ENCODE results near the gene CPSF3.

Gene CPSF3

DNA sequence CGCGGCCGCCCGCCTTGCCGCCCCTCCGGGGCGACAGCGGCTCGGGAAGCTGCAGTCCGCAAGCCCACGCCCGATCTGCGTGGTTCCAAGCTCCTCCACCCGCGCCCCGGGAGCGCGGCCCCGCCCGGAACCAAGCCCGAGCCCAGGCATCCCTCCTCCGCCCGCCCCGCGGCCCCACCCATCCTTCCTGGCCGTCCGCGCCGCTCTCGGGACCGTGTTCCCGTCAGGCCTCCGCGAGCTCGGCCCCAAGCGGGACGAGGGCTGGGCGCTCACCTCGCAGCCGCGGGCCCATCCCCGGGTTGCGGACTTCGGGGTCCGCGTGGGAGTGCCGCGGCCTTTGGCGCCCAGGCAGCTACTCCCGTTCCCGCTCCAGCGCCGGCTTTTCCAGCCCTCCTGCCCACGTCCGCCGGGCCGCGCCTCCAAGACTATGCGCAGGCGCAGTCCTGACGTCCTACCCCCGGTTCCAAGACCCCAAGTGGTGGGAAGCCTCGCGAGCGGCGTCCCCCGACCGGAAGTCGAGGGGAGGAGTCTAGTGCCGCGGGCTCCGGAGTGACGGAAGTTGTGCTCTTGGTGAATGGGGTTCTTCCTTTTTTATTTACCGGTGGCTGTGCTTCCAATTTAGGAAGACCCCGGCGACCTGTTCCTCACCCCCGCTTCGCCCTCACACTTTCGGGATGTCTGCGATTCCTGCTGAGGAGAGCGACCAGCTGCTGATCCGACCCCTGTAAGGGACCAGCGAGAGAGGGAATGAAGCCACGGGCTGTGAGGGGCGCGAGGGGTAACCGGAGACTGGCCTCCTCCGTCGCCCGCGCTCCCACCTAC, at the start of gene CPSF3, which contains the start of gene ITGB1BP1:
TSS of gene CPSF3 (plus strand) at position 555 of the 822 bp plus-strand sequence. CDS start at position 675, 120 bp downstream.
TSS of gene ITGB1BP1 (minus strand) at position 429 of the 822 bp plus-strand sequence. CDS start 4,831 bp downstream, outside the sequence.
- DNase-seq, result peak; percentile 98 to 99

DNA sequence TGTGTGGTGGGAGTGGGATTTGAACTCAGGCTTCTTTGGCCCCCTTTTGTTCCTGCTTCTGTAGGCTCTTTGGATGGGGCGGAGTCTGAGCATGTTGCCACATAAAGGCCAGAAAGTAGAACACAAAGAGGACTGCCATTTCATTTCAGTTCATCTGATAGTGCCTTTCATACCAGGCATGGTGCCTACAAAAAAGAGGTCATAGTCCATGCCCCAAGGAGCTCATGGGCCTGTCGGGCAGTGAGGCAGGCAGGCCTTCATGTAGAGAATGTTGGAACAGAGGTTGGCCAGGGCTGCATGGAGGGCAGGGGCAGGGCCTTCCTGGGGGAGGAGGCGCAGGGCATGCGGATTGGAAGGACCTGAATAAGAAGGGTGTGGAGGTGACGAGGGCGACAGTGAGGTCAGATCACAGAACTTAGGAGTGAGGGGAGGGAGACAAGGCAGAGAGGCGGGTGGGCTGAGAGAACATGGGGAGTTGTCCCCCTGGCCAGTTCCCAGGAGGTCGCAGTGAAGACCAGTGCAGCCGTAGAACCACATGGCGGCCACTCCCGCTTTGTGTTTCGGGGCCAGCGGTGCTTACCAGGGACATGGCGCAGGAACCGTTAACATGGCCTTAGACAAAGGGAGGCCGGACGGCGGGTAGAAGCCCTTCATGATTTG, 49.3 kb upstream of the CPSF3 start:
- DNase-seq, result no peak

DNA sequence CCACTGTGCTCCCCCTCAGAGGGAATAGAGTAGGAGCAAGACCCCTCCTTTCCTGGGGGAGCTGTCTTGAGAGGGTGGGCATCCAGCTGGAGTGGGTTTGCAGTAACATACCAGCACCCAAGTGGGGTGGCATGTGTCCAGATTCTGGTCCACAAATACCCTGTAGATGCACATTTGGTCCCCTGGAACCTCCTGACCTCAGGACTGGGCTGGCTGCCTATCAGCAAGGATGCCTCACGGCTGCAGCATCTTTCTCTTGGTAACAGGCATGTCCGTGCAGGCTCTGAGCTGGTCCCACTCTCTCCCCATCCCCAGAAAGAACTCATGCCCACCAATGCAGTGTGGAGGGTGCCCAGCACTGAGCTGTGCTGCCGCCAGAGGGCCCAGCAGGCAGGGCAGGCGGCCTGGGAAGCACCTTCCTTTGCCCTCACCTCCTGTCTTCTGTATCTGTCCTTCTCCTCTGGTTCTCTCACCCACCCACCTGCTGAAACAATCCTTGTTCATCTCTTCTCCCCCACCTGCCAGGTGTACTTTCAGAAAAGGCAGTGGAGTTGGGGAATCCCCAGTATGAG, 47.5 kb upstream of the CPSF3 start:
- DNase-seq, result no peak

DNA sequence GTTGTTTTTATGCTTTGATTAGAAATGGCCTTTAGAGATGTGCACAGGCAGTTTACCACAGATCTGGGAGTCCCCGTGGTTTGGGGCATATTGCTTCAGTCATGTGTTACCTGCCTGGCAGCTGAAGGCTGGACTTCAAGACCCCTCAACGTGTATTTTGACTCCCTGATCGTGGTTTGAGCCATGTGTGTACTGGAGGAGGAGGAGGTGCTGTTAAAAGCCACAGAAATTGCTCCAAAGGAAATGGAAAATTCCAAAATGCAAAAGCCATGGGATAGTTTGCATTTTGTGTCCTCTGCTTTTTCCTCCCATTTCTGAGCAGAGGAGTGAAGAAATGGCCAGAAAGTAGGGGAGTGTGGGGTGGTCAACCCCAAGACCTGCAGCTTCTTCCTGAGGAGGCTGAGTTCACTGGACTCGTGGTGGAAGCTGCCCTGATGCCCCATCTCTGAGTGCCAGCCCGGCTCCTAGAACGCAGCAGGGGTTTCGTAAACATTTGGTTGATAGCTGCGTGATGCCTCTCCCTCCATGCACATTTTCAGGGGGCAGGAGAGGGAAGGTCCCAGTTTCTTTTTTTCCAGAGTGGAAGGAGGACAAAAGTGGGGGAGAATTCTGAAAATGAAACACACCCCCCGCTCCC, 45.9 kb upstream of the CPSF3 start:
- no peak for DNase-seq

DNA sequence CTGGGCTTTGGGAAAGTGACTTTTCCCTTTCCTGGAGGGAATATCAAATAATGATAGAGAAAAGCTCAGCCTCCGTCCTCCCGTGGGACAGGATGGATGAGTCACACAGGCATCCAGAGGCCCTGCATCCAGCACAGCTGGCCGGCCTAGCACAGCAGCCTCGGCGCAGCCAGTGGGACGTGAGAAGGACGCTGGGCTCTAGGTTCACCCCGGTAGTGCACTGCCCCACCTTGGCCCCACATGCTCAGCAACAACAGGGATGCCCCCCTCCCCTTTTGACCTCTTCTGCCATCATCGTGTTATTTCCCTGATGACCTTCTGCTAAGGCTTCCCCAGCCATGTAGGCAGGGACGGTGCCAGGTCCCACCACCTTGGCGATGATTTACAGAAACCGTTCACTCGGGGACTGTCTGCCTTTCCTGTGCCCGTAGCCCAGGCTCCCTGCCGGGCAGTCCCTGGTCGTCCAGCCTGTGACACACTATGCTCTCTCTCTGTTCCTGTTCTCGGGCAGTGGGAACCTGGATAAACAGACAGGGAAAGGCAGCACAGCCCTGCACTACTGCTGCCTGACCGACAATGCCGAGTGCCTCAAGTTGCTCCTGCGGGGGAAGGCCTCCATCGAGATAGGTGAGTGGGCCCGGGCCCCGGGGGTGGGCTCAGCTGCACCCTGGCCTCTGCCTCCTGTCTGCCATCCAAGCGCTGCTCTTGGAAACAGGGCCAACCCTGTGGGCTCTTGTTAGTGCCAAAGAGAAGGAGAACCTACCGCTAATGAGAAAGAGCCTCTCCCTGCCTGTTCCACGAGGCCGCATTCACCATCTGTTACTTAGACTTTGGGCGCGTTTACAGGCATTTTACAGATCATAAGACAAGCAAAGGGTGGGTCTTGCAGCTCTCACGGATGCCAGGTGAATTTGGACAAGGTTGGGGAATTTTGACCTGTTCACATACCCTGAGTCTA, 44.7 kb upstream of the CPSF3 start:
- no peak for DNase-seq

DNA sequence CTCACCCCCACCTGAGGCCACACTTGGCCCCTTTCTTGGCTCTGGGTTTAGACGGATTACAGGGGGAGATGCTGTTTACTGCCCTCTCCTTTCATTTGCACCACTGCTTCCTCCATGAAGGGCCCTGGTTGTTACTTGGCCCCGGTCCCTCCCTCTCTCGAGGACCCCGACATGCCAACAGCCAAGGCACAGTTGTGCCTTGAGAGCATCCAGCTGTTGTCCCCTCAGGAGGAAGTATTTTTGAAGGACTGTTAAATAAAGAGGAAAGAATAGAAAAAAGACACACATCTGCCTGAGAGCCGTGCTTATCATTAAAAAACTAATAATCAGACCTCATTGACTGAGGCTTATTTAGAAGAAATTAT, 44.1 kb upstream of the CPSF3 start:
- no peak for DNase-seq

DNA sequence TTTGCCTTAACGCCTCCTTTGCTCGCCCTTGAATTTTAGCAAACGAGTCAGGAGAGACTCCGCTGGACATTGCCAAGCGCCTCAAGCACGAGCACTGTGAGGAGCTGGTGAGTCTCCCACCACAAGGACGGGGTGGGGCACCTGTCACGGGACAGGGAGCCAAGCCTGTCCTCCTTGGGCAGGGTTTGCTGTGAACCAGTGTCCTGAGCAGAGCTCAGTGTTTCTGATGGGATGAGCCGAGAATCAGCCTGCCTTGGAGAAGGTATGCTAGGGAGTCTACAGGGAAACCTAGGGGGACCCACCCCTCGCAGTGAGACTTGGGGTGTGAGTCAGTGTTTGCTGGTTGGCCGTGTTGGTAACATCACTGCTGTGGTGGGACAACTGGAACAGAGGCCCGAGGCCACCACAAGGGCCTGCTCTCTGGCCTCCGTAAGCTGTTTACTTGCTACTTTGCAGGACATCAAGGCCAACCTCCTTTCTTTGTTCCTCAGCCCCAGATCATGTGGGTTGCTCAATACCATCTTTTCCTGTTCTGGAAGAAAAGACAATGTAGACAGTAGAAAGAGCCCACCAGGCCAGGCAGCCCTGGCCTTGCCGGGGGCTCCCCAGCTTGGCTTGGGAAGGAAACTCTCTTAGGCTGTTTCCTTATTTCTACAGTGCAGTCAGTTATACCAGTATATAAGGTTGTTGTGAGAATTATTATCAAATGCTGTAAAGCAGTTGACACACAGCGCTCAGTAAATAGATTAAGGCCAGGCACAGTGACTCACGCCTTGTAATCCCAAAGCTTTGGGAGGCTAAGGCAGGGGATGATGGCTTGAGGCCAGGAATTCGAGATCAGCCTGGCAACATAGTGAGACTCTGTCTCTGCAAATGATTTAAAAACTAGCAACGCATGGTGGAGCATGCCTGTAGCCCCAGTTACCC, 42.5 kb upstream of the CPSF3 start:
- no peak for DNase-seq

DNA sequence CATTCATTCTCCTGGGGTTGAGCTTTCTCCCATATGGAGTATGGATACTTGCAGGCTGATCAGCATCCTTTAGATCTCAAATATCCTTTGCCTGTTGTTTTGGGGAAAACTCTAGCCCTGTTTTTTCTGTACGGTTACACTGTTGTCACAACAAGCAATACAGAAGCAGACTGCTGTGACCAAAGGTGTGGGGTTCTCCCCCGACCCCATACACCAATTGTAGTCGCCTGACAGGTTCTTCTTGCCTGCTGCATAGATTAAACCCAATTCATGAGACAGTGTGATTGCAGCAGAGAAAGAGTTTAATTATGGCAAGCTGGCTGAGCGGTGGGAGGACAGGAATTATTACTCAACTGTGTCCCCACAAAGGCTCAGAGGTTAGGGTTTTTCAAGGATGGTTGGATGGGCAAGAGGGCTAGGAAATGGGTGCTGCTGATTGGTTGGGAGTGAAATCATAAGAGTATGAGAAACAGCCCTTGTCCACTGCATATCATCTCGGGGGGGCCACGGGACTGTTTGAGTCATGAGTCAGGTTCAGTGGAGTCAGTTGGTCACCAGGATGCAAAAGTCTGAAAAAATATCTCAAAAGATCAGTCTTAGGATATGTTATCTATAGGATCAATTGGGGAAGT, 40.7 kb upstream of the CPSF3 start:
- no peak for DNase-seq

DNA sequence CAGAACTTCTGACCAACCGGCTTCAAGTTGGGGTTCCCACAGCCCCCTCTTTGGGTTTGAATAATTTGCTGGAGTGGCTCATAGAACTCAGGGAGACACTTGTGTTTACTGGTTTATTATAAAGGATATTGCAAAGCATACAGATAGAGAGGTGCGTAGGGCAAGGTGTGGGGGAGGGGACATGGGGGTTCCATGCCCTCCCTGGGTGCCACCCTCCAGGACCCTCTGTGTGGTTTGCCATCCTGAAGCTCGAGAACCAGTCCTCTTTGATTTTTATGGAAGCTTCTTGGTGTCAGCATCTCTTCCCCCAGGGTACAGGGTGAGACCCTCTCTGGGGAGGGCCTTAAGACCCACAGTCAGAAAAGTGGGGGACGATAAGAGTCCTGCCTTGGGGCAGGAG, 38.9 kb upstream of the CPSF3 start:
- DNase-seq, result no peak

DNA sequence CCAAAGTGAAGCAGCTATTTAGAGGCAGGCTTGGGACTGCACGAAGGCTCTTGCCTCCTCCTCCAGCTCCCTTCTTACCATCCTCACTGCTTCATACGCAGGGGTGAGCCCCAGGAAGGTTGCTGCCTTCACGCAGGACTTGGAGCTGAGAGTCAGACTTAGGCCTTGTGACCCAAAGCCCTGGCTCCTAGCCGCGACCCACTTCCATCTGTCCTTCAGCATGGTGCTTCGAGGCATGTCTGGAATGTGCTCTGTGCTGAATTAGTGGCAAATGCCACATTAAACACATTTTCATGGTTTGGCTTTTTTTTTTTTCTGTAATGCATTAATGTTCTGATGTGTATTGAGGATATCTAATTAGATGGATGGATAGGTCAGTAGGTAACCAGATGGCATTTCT, 37.6 kb upstream of the CPSF3 start:
- DNase-seq, result no peak

DNA sequence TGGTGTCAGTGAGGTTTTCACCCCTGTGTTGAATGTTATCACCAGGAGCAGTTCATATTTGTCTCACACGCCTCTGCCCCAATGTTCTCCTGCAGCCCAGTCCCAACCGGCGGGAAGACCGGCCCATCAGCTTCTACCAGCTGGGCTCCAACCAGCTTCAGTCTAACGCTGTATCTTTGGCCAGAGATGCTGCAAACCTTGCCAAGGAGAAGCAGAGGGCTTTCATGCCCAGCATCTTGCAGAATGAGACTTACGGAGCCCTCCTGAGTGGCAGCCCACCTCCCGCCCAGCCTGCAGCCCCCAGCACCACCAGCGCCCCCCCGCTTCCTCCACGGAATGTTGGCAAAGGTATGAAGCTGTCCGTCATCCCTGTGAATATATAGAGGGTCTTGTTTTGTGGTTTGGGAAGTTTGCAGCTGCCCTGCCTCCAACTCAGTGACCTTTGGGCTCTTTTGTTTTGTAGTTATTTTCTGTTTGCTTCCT, 35.2 kb upstream of the CPSF3 start:
- no peak for DNase-seq

DNA sequence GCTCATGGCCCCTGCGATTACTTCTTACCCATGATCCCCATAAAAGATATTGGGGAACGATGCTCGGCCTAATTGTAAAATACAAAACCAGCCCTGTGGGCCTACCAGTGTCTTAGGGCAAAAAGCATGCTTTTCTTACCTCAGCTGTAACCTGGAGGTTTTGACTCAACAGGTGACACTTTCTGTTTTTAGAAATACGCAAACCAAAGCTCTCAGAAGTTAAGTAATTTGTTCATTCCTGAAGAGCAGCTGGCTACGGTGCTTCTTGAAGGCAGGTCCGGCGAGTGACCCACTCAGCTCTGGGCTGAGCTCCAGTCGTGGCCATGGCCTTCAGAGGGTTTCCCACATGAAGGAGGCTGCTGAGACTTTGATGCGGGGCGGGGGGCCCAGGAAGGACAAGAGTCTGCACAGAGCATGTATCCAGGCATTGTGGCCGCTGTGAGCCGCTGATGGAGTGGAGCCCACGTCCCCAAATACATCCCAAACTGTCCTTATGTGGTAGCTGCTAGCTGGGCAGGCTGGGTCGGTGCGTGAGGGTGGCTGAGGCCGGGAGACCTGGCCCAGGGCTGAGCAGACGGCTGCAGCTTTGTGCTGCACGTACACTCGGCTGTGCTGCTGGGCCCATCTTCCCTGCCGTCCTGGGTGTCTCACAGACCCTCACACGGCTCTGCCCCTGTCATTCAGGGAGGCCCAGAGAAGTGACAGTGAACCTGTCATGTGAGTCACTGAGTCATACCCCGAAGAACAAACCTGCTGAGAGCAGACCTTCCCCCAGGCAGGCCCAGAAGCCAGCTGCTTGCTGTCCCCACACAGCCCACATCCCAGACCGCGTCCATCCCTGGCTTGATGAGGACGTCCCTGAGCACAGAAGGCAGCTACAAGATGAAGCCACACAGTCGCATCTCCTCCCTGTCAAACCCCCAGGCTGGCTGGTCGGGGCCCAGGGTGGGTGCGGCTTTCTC, 34.2 kb upstream of the CPSF3 start:
- DNase-seq, result no peak

DNA sequence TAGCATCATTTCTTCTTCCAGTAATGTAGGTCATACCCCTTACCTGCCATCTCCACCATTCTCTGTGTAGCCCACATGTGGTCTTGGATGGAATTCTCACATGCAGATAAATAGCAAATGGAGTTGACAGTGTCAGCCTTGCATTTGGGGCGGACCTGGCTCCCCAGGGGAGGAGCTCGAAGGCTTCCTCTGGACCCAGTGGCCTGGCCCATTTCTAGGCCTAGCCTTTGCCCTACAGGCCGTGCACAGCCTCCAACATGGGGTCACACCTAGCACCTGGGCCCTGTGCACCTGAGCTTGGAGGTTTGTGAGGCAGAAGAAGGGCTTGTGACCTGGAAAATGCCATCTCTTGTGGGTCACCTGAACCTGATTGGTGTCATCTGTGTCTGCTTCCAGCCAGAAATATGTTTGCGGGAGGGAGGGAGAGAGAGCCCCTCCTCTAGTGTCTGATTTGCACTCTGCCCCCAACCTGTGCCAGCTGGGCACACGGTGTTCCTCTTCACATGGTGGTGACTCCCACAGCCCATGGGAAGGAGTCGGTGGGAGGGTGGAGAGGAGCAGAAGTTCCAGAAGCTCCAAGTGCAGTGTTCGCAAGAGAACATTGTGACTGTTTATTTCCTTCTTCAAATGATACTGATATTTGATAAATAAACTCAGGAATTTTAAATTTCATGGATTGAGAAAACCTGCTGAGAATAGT, 33.2 kb upstream of the CPSF3 start:
- no peak for DNase-seq

DNA sequence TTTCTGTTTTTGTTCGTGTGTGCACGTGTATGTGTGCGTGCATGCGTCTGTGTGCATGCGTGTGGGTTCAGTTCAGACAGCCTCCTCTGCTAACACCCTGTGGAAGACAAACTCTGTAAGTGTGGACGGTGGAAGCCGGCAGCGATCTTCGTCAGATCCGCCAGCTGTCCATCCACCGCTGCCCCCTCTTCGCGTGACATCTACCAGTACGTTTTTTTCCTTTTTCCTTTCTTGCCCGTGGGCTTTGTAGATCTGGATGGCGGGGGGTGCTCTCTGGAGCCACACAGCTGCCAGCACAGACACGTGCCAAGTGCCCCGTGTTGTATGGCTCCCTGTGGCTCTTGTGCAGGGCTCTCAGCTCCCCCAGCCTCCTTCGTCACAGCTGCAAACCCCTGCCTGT, 32.5 kb upstream of the CPSF3 start:
- no peak for DNase-seq

DNA sequence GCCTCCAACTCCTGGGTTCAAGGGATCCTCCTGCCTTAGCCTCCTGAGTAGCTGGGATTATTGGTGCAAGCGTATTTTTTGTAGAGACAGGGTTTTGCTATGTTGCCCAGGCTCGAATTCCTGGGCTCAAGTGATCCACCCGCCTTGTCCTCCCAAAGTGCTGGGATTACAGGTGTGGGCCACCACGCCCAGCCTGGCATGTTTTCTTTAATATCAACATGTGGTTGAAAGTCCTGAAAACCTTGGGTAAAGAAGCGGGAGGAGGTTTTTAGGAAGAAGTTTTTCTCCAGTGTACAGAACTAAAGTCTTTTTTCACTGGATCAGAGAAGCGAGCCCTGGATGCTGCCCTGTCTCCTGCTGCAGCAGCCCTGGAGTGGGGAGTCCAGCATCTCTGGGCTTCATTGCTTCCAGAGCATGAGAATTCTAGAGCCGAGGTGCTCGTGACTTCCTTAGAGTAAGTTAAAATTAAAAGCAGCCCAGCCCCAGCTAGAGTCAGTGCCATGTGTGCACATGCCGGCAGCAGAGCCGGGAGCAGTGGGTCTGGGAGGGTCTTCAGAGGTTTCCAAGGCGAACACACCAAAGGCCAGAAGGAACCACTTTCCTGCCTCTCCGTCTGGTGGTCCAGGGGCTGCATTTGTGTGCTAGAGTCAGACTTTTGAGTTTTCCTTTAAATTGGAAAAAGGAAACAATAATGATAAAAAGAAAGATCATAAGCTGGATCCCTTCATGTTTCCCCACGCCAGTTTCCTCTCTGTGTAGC, 31.3 kb upstream of the CPSF3 start:
- DNase-seq, result no peak

DNA sequence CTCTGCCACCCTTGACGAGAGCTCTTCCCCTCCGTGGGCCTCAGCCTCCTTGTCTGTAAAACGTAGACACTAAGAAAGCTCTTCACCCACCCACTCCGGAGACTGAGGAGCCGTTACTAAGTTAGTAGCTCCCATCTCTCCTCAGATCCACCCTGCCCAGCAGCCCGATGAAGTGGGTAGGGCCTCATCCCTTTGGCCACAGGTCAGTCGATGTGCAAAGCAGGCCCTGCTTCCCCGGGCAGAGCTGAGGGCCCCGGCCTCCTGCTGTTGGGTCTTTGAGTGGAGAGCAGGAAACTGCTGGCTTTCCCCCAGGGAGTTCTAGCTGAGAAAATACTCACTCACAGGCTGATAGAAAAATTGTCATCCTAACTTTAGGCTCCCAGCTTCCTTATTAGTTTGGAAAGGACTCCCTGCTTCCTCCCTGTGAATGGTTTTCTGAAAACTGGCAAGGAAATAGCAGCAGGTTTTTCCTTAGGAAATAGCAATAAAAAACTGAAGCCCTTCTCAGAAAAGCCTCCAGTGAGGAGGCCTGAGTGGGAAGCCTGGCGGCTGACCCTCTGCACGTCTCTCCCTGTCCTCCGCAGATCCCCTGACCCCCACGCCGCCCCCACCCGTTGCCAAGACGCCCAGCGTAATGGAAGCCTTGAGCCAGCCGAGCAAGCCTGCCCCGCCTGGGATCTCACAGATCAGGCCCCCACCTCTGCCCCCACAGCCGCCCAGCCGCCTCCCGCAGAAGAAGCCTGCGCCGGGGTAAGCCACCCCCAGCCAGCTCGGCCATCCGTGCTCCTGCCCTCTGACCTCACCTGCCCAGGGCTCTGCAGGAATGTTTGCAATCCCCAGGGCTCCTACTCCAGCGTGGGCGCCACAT, 30.3 kb upstream of the CPSF3 start:
- no peak for DNase-seq

DNA sequence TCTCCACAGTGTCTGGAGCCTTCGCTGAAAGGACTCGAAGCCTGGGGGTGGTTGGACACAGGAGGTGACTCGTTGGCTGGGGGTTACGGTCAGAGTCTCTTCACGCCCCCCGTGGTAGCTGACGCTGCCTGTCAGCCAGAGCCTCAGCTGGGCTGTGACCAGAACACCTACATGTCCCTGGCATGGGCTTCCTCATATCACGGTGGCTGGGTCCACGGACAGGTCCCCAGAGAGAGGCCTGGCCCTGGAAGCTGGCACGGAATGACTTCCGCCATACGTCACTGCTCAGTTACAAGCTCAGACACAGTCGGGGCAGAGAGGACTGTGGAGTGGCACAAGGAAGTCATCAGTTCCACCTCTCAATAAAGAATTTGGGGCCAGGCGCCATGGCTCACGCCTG, 28.6 kb upstream of the CPSF3 start:
- DNase-seq, result no peak

All from SHP77 (cell line).